ENCODE data around the gene PHKA1. TPM values are rescaled to one million over a fixed set of nuclear protein-coding genes. Genes with fewer than 3 reads are reported as not detected.

The PHKA1 gene
- total RNA-seq, 2 donors from 2014 or later = 6.7 to 10.2 TPM

- Histone ChIP-seq H3K9me3 (ENCODE audit: control insufficient read depth, low read length) (no peaks in the 10 kb centered on the region), H3K36me3 (ENCODE audit: control insufficient read depth, insufficient read depth, low read length) (no peaks in the 10 kb centered on the region), H3K4me3 (ENCODE audit: low read length) (peak overlapping the region; percentile 29), H3K27ac (ENCODE audit: low read depth, low read length) (no peak overlapping the region), H3K9ac (ENCODE audit: extremely low read depth, low read length, poor library complexity, severe bottlenecking) (no peak overlapping the region), H3K27me3 (ENCODE audit: control insufficient read depth, insufficient read depth, low read length, poor library complexity, severe bottlenecking) (no peaks in the 10 kb centered on the region), H3K4me1 (ENCODE audit: control insufficient read depth, insufficient read depth, low read length) (no peaks in the 10 kb centered on the region)
- TF ChIP-seq CTCF (conservative IDR thresholded peaks at IDR 0.05) = no peak
- peaks cover 21% of the 10 kb centered on the region for H3K9me3 Mint-ChIP-seq
- H3K27ac Mint-ChIP-seq = no peak overlapping the region
- H3K27me3 Mint-ChIP-seq (ENCODE audit: insufficient read depth) = no peaks in the 10 kb centered on the region
- H3K4me3 Mint-ChIP-seq = no peak overlapping the region
- H3K4me1 Mint-ChIP-seq = peaks cover 13% of the 10 kb centered on the region
- WGBS, 2 experiments (ENCODE audit: insufficient coverage in 1 of 2, insufficient read length in 1 of 2) = 93% methylated on average over 1 of the region's 1 CpG; no CpG with 5 or more reads in 1 of the 2 experiments
- DNase-seq = no peak
- peaks cover 3% of the 10 kb centered on the region for H3K36me3 Mint-ChIP-seq (ENCODE audit: low read depth)
Measured at GRCh38 chrX:72652082-72652481, 62.0 kb downstream of the PHKA1 start.

GRCh38 chrX:72644946-72645345, 69.2 kb downstream of the PHKA1 start:
- no peak for TF ChIP-seq CTCF (conservative IDR thresholded peaks at IDR 0.05)
- Histone ChIP-seq H3K36me3 (ENCODE audit: control insufficient read depth, insufficient read depth, low read length) (no peaks in the 10 kb centered on the region), H3K9ac (ENCODE audit: extremely low read depth, low read length, poor library complexity, severe bottlenecking) (no peak overlapping the region), H3K4me1 (ENCODE audit: control insufficient read depth, insufficient read depth, low read length) (no peaks in the 10 kb centered on the region), H3K4me3 (ENCODE audit: low read length) (no peak overlapping the region), H3K27me3 (ENCODE audit: control insufficient read depth, insufficient read depth, low read length, poor library complexity, severe bottlenecking) (no peaks in the 10 kb centered on the region), H3K9me3 (ENCODE audit: control insufficient read depth, low read length) (no peaks in the 10 kb centered on the region), H3K27ac (ENCODE audit: low read depth, low read length) (no peak overlapping the region)
- H3K4me1 Mint-ChIP-seq = no peaks in the 10 kb centered on the region
- H3K27me3 Mint-ChIP-seq (ENCODE audit: insufficient read depth) = no peaks in the 10 kb centered on the region
- H3K4me3 Mint-ChIP-seq = no peak overlapping the region
- H3K9me3 Mint-ChIP-seq = peaks cover 18% of the 10 kb centered on the region
- 96% methylated on average over 2 of the region's 2 CpGs; no CpG with 5 or more reads in 1 of the 2 experiments for WGBS, 2 experiments (ENCODE audit: insufficient coverage in 1 of 2, insufficient read length in 1 of 2)
- no peaks in the 10 kb centered on the region for H3K36me3 Mint-ChIP-seq (ENCODE audit: low read depth)
- no peak overlapping the region for H3K27ac Mint-ChIP-seq
- DNase-seq = no peak

- H3K4me1 Mint-ChIP-seq = no peaks in the 10 kb centered on the region
- Histone ChIP-seq H3K36me3 (ENCODE audit: control insufficient read depth, insufficient read depth, low read length) (no peaks in the 10 kb centered on the region), H3K9ac (ENCODE audit: extremely low read depth, low read length, poor library complexity, severe bottlenecking) (no peak overlapping the region), H3K27me3 (ENCODE audit: control insufficient read depth, insufficient read depth, low read length, poor library complexity, severe bottlenecking) (no peaks in the 10 kb centered on the region), H3K9me3 (ENCODE audit: control insufficient read depth, low read length) (no peaks in the 10 kb centered on the region), H3K4me1 (ENCODE audit: control insufficient read depth, insufficient read depth, low read length) (no peaks in the 10 kb centered on the region), H3K4me3 (ENCODE audit: low read length) (no peak overlapping the region), H3K27ac (ENCODE audit: low read depth, low read length) (no peak overlapping the region)
- H3K27ac Mint-ChIP-seq = no peak overlapping the region
- H3K4me3 Mint-ChIP-seq = no peak overlapping the region
- 100% methylated on average over 2 of the region's 4 CpGs; no CpG with 5 or more reads in 1 of the 2 experiments for WGBS, 2 experiments (ENCODE audit: insufficient coverage in 1 of 2, insufficient read length in 1 of 2)
- no peak for DNase-seq
- peaks cover 34% of the 10 kb centered on the region for H3K9me3 Mint-ChIP-seq
- no peaks in the 10 kb centered on the region for H3K36me3 Mint-ChIP-seq (ENCODE audit: low read depth)
- no peak for TF ChIP-seq CTCF (conservative IDR thresholded peaks at IDR 0.05)
- no peaks in the 10 kb centered on the region for H3K27me3 Mint-ChIP-seq (ENCODE audit: insufficient read depth)
Measured at GRCh38 chrX:72641611-72642010, 72.5 kb downstream of the PHKA1 start.

Data from endodermal cell (in vitro differentiated cells).